Keratinocyte (primary cell): ENCODE data around the gene KLC4. TPM values are rescaled to one million over a fixed set of nuclear protein-coding genes. Genes with fewer than 3 reads are reported as not detected.

ENCODE experiments used
- DNase-seq: peaks from one replicate; pipeline ENCODE4 v3.0.0-alpha.2; 2011; ENCODE audit warnings: low read depth, missing footprints, low spot score
- FAIRE-seq: peaks from 2 replicates; lab custom pipeline; 2011; peaks lifted over from hg19 to GRCh38; lab: Jason Lieb, UNC
- H2AFZ ChIP-seq: 2 replicates; pipeline ENCODE4 v1.6.0; 2012; ENCODE audit warnings: low read length, control low read depth, inconsistent platforms; ENCODE audit not compliant: control insufficient read depth
- H3K27ac ChIP-seq: 2 replicates; pipeline ENCODE4 v1.5.1; 2011; ENCODE audit warnings: low read length; ENCODE audit not compliant: control insufficient read depth, insufficient read depth
- H3K27me3 ChIP-seq: 3 replicates; pipeline ENCODE4 v1.6.0; 2011; ENCODE audit warnings: low read length; ENCODE audit not compliant: control insufficient read depth, insufficient read depth; ENCODE audit errors: extremely low read depth
- H3K36me3 ChIP-seq, 2 experiments: 2 replicates in 1 of 2; 3 replicates in 1 of 2; pipeline ENCODE4 v1.5.1; 2011; ENCODE audit warnings: low read length in 2 of 2, mild to moderate bottlenecking in 1 of 2; ENCODE audit not compliant: control insufficient read depth in 2 of 2, insufficient read depth in 2 of 2; ENCODE audit errors: extremely low read depth in 1 of 2
- H3K4me1 ChIP-seq: 3 replicates; pipeline ENCODE4 v1.5.1; 2011; ENCODE audit warnings: low read length; ENCODE audit not compliant: control insufficient read depth, insufficient read depth; ENCODE audit errors: extremely low read depth
- H3K4me2 ChIP-seq: 3 replicates; pipeline ENCODE4 v1.6.0; 2011; ENCODE audit warnings: low read depth, low read length; ENCODE audit not compliant: control insufficient read depth, insufficient read depth; ENCODE audit errors: extremely low read depth
- H3K4me3 ChIP-seq, 3 experiments: fragments of 200-600 bp in 1 of 3; sonication (generic) in 1 of 3; 2 replicates in 2 of 3; 3 replicates in 1 of 3; pipeline ENCODE4 v1.5.1; 2011 to 2016; ENCODE audit warnings: low read length in 3 of 3, mild to moderate bottlenecking in 3 of 3, control low read depth in 2 of 3, inconsistent platforms in 1 of 3, low read depth in 1 of 3, mixed read lengths in 1 of 3, mixed run types in 1 of 3, moderate library complexity in 1 of 3; ENCODE audit not compliant: control insufficient read depth in 2 of 3, insufficient read depth in 2 of 3; ENCODE audit errors: extremely low read depth in 1 of 3
- H3K79me2 ChIP-seq: 2 replicates; pipeline ENCODE4 v1.6.0; 2012; ENCODE audit warnings: low read length; ENCODE audit not compliant: control insufficient read depth, insufficient read depth
- H3K9ac ChIP-seq: 3 replicates; pipeline ENCODE4 v1.6.0; 2011; ENCODE audit warnings: low read length; ENCODE audit not compliant: control insufficient read depth, insufficient read depth; ENCODE audit errors: extremely low read depth
- H3K9me1 ChIP-seq: 3 replicates; pipeline ENCODE4 v1.6.0; 2011; ENCODE audit warnings: low read length; ENCODE audit not compliant: control insufficient read depth, insufficient read depth; ENCODE audit errors: extremely low read depth
- H3K9me3 ChIP-seq: 2 replicates; pipeline ENCODE4 v1.5.1; 2012; ENCODE audit warnings: low read depth, low read length; ENCODE audit not compliant: control insufficient read depth
- H4K20me1 ChIP-seq: 3 replicates; pipeline ENCODE4 v1.6.0; 2011; ENCODE audit warnings: low read length; ENCODE audit not compliant: control insufficient read depth, insufficient read depth; ENCODE audit errors: extremely low read depth
- CTCF ChIP-seq, 3 experiments: IDR thresholded peaks in 1 of 3; conservative IDR thresholded peaks in 1 of 3; optimal IDR thresholded peaks in 1 of 3; 2 replicates in 2 of 3; 3 replicates in 1 of 3; pipeline versions ENCODE3 to v1.5.1; 2011; ENCODE audit warnings: low read length in 3 of 3, mild to moderate bottlenecking in 3 of 3, moderate library complexity in 2 of 3, control low read depth in 1 of 3, inconsistent platforms in 1 of 3; ENCODE audit not compliant: insufficient read depth in 2 of 3; ENCODE audit errors: extremely low read depth in 1 of 3
- EZH2 ChIP-seq: IDR thresholded peaks from one replicate; pipeline ENCODE4 v1.6.1; 2012; ENCODE audit warnings: inconsistent platforms, mild to moderate bottlenecking, low read length, moderate library complexity
- dilution Hi-C: fragments of 300-500 bp; cut with MboI; formaldehyde crosslinking; loops from one replicate; pipeline ENCODE4 v1.7.0; 2020; ENCODE audit warnings: low sequenced_read_pairs; ENCODE audit not compliant: extremely low pct_ligation_motif_present
- polyA plus RNA-seq, 5 experiments: library from polyadenylated mRNA; depleted of rRNA in 3 of 5; stranded (reverse) in 3 of 5; stranded (forward) in 1 of 5; unstranded in 1 of 5; fragments of >200 nt; gene quantifications; 1 replicate in 1 of 5; 2 replicates in 3 of 5; 3 replicates in 1 of 5; pipeline versions ENCODE4 v1.2.1 to v1.2.3, GENCODE V29; 2011 to 2012; ENCODE audit warnings: missing spikeins in 2 of 5, low read depth in 1 of 5, low replicate concordance in 1 of 5

KLC4 gene
- polyA plus RNA-seq, 1 donor (not counting 4 experiments of a cell fraction or from before 2014, with no cell fraction given), result 8.8 TPM

- Histone ChIP-seq H2AFZ (no peak overlapping the region), H3K36me3 (peaks cover 0 to 5% of the 10 kb centered on the region in 2 experiments), H3K4me1 (peaks cover 80% of the 10 kb centered on the region), H3K4me2 (peak overlapping the region; percentile 91), H3K27me3 (no peaks in the 10 kb centered on the region), H4K20me1 (no peaks in the 10 kb centered on the region), H3K9me3 (no peaks in the 10 kb centered on the region), H3K79me2 (peaks cover 77% of the 10 kb centered on the region), H3K27ac (no peak overlapping the region), H3K9ac (peak overlapping the region; percentile 74), H3K4me3 (peak overlapping the region in 1 of 3 experiments; percentile 72), H3K9me1 (no peaks in the 10 kb centered on the region)
- dilution Hi-C loops, result no loop called here
- TF ChIP-seq EZH2 (no peak), CTCF (optimal IDR thresholded peaks at IDR 0.05 in 1 of 3, IDR thresholded peaks at IDR 0.05 in 1 of 3, conservative IDR thresholded peaks at IDR 0.05 in 1 of 3; ENCODE audit: extremely low read depth in 1 of 3, insufficient read depth in 2 of 3, low read length in 3 of 3) (no peak)
- FAIRE-seq, result no peak
- DNase-seq, result no peak
Measured at GRCh38 chr6:43092635-43093034, 33.2 kb downstream of the KLC4 start.

GRCh38 chr6:43093436-43094289 lies 34.2 kb downstream of the KLC4 start:
- Histone ChIP-seq H3K4me2 (peak overlapping the region; percentile 91), H3K4me1 (peaks cover 78% of the 10 kb centered on the region), H3K9ac (peak overlapping the region; percentile 74), H4K20me1 (no peaks in the 10 kb centered on the region), H3K79me2 (peaks cover 79% of the 10 kb centered on the region), H3K27ac (peak overlapping the region; percentile 79), H3K4me3 (peak overlapping the region in 2 of 3 experiments; percentile 38 to 72), H3K9me3 (no peaks in the 10 kb centered on the region), H2AFZ (peak overlapping the region; percentile 84), H3K27me3 (no peaks in the 10 kb centered on the region), H3K36me3 (peaks cover 0 to 5% of the 10 kb centered on the region in 2 experiments), H3K9me1 (no peaks in the 10 kb centered on the region)
- no peak for TF ChIP-seq CTCF (optimal IDR thresholded peaks at IDR 0.05 in 1 of 3, IDR thresholded peaks at IDR 0.05 in 1 of 3, conservative IDR thresholded peaks at IDR 0.05 in 1 of 3; ENCODE audit: extremely low read depth in 1 of 3, insufficient read depth in 2 of 3, low read length in 3 of 3)
- no peak for TF ChIP-seq EZH2
- DNase-seq (no peak), FAIRE-seq (peak; percentile 70)
- dilution Hi-C loops, result no loop called here
